WTC11 (cell line): Measurements from ENCODE around the gene ANKMY1. TPM values are rescaled to one million over a fixed set of nuclear protein-coding genes. Genes with fewer than 3 reads are reported as not detected.

Source experiments
- ATAC-seq: fragments of 200-7000 bp; cut with Tn5 transposase; 2 replicates; pipeline ENCODE4 v1.10.0; 2021; ENCODE audit warnings: mild to moderate bottlenecking, moderate library complexity
- CTCF ChIA-PET: fragments of 300-600 bp; sonication (Branson Sonifier 250); formaldehyde crosslinking; loops from one replicate; lab custom pipeline; 2021; ENCODE audit warnings: antibody characterized with exemption; lab: Charles Lee
- POLR2A ChIA-PET: fragments of 350-600 bp; sonication (Branson Sonifier 250); formaldehyde crosslinking; loops from one replicate; lab custom pipeline; 2021; ENCODE audit warnings: antibody characterized with exemption; lab: Charles Lee
- DNase-seq: peaks from one replicate; pipeline ENCODE4 v3.0.0; 2021; ENCODE audit warnings: low spot score
- H3K27ac Mint-ChIP-seq: 2 replicates; pipeline ENCODE4 v1.8.0; 2021; ENCODE audit warnings: mixed read lengths
- H3K27me3 Mint-ChIP-seq: 2 replicates; pipeline ENCODE4 v1.8.0; 2021; ENCODE audit warnings: low read depth, mild to moderate bottlenecking, moderate library complexity, mixed read lengths
- H3K36me3 Mint-ChIP-seq: 2 replicates; pipeline ENCODE4 v1.8.0; 2021; ENCODE audit warnings: mixed read lengths
- H3K4me1 Mint-ChIP-seq: 2 replicates; pipeline ENCODE4 v1.8.0; 2022; ENCODE audit warnings: mixed read lengths
- H3K4me3 Mint-ChIP-seq: 2 replicates; pipeline ENCODE4 v1.8.0; 2021; ENCODE audit warnings: mild to moderate bottlenecking, moderate library complexity, mixed read lengths
- H3K9me3 Mint-ChIP-seq: 2 replicates; pipeline ENCODE4 v1.8.0; 2021; ENCODE audit warnings: mixed read lengths
- ATF1 ChIP-seq: sonication (generic); formaldehyde crosslinking; IDR thresholded peaks from 2 replicates; pipeline ENCODE4 v1.8.1; 2023; ENCODE audit warnings: mild to moderate bottlenecking, moderate library complexity, missing genetic modification reagents
- ATF2 ChIP-seq: sonication (generic); formaldehyde crosslinking; IDR thresholded peaks from 2 replicates; pipeline ENCODE4 v1.8.1; 2022; ENCODE audit warnings: low read depth, missing genetic modification reagents, borderline replicate concordance
- CDX4 ChIP-seq: fragments of 250-450 bp; sonication (Bioruptor Pico); IDR thresholded peaks from 2 replicates; pipeline ENCODE4 v1.9.0; 2021; ENCODE audit warnings: moderate library complexity, mild to moderate bottlenecking, inconsistent platforms, borderline replicate concordance
- CREM ChIP-seq: sonication (generic); formaldehyde crosslinking; IDR thresholded peaks from 2 replicates; pipeline ENCODE4 v1.8.1; 2022; ENCODE audit warnings: mild to moderate bottlenecking, missing genetic modification reagents, moderate library complexity
- E2F5 ChIP-seq: sonication (generic); formaldehyde crosslinking; IDR thresholded peaks from 2 replicates; pipeline ENCODE4 v1.8.1; 2022; ENCODE audit warnings: mild to moderate bottlenecking, moderate library complexity, missing genetic modification reagents
- ELF4 ChIP-seq: sonication (generic); formaldehyde crosslinking; IDR thresholded peaks from 2 replicates; pipeline ENCODE4 v1.8.1; 2022; ENCODE audit warnings: low read depth, mild to moderate bottlenecking, moderate library complexity, missing genetic modification reagents
- ESRRA ChIP-seq: sonication (generic); formaldehyde crosslinking; IDR thresholded peaks from 2 replicates; pipeline ENCODE4 v1.8.1; 2022; ENCODE audit warnings: mild to moderate bottlenecking, missing genetic modification reagents, borderline replicate concordance
- FOXP1 ChIP-seq: sonication (generic); formaldehyde crosslinking; IDR thresholded peaks from 2 replicates; pipeline ENCODE4 v1.8.0; 2022; ENCODE audit warnings: missing genetic modification reagents, mild to moderate bottlenecking, moderate library complexity, borderline replicate concordance
- GABPB1 ChIP-seq: sonication (generic); formaldehyde crosslinking; IDR thresholded peaks from 2 replicates; pipeline ENCODE4 v1.8.1; 2023; ENCODE audit warnings: mild to moderate bottlenecking, missing genetic modification reagents
- NFATC4 ChIP-seq: fragments of 250-450 bp; sonication (Bioruptor Pico); IDR thresholded peaks from 2 replicates; pipeline ENCODE4 v1.9.0; 2021; ENCODE audit warnings: mild to moderate bottlenecking
- NR3C1 ChIP-seq: sonication (generic); formaldehyde crosslinking; conservative IDR thresholded peaks from 2 replicates; pipeline ENCODE4 v1.8.1; 2023; ENCODE audit warnings: low read depth, mild to moderate bottlenecking, missing genetic modification reagents
- PREB ChIP-seq: sonication (generic); formaldehyde crosslinking; IDR thresholded peaks from 2 replicates; pipeline ENCODE4 v1.8.1; 2022; ENCODE audit warnings: mild to moderate bottlenecking, missing genetic modification reagents, moderate library complexity, borderline replicate concordance
- PRRX2 ChIP-seq: fragments of 250-450 bp; sonication (Bioruptor Pico); IDR thresholded peaks from 2 replicates; pipeline ENCODE4 v1.8.0; 2021; ENCODE audit warnings: mild to moderate bottlenecking
- SOX15 ChIP-seq: fragments of 250-450 bp; sonication (Bioruptor Pico); IDR thresholded peaks from 2 replicates; pipeline ENCODE4 v1.9.0; 2021; ENCODE audit warnings: mild to moderate bottlenecking
- STAT6 ChIP-seq: sonication (generic); formaldehyde crosslinking; conservative IDR thresholded peaks from 2 replicates; pipeline ENCODE4 v1.8.1; 2023; ENCODE audit warnings: mild to moderate bottlenecking, low read depth, missing genetic modification reagents, moderate library complexity
- TEAD4 ChIP-seq: sonication (generic); formaldehyde crosslinking; IDR thresholded peaks from 2 replicates; pipeline ENCODE4 v1.8.0; 2022; ENCODE audit warnings: mild to moderate bottlenecking, missing genetic modification reagents
- ZNF138 ChIP-seq: sonication (generic); formaldehyde crosslinking; conservative IDR thresholded peaks from 2 replicates; pipeline ENCODE4 v1.8.1; 2022; ENCODE audit warnings: mild to moderate bottlenecking, moderate library complexity, missing genetic modification reagents
- ZNF317 ChIP-seq: sonication (generic); formaldehyde crosslinking; IDR thresholded peaks from 2 replicates; pipeline ENCODE4 v1.8.1; 2023; ENCODE audit warnings: low read depth, mild to moderate bottlenecking, moderate library complexity, missing genetic modification reagents, borderline replicate concordance
- ZNF416 ChIP-seq: fragments of 250-450 bp; sonication (Bioruptor Pico); IDR thresholded peaks from 2 replicates; pipeline ENCODE4 v1.9.0; 2021; ENCODE audit warnings: mild to moderate bottlenecking, inconsistent platforms
- ZNF425 ChIP-seq: fragments of 250-450 bp; sonication (Bioruptor Pico); conservative IDR thresholded peaks from 2 replicates; pipeline ENCODE4 v1.9.0; 2021; ENCODE audit warnings: mild to moderate bottlenecking
- ZSCAN18 ChIP-seq: fragments of 250-450 bp; sonication (Bioruptor Pico); IDR thresholded peaks from 2 replicates; pipeline ENCODE4 v2.1.2; 2022; ENCODE audit warnings: mild to moderate bottlenecking, moderate library complexity
- total RNA-seq: library from RNA; stranded (reverse); gene quantifications from 3 replicates; pipeline ENCODE4 v1.2.3, GENCODE V29; 2021

The ANKMY1 gene
- total RNA-seq, 1 experiment from 2014 or later = 4.6 TPM

GRCh38 chr2:240473211-240473610, 84.6 kb downstream of the ANKMY1 start:
- CTCF ChIA-PET = no interaction called here

GRCh38 chr2:240472078-240472790, 85.6 kb downstream of the ANKMY1 start:
- ATAC-seq (no peak), DNase-seq (peak; percentile 10)
- no peak for TF ChIP-seq PRRX2 (CRISPR knock-in tag)
- TF ChIP-seq ZNF416 (CRISPR knock-in tag) = no peak
- no peak for TF ChIP-seq NFATC4 (CRISPR knock-in tag)
- Mint-ChIP-seq H3K27me3 (peaks cover 48% of the 10 kb centered on the region), H3K4me3 (no peak overlapping the region), H3K27ac (no peak overlapping the region), H3K36me3 (no peaks in the 10 kb centered on the region; the same call in 1 of the 2 replicates), H3K4me1 (no peaks in the 10 kb centered on the region), H3K9me3 (peaks cover 17% of the 10 kb centered on the region)
- ChIA-PET CTCF (no interaction called here), POLR2A (interaction anchor here (1.3 kb wide), 1 partner anchor 36 kb away, joined by 3 read pairs; no protein-coding TSS in a partner anchor)

More at GRCh38 chr2:240473211-240473610, 84.6 kb downstream of the ANKMY1 start:
- TF ChIP-seq NFATC4 (CRISPR knock-in tag) (no peak), FOXP1 (no peak), STAT6 (no peak), CREM (CRISPR knock-in tag) (no peak), ATF1 (no peak), GABPB1 (CRISPR knock-in tag) (no peak), PREB (CRISPR knock-in tag) (no peak), ELF4 (no peak), SOX15 (CRISPR knock-in tag) (no peak), E2F5 (CRISPR knock-in tag) (no peak), ZSCAN18 (CRISPR knock-in tag) (no peak), TEAD4 (CRISPR knock-in tag) (no peak), ZNF317 (CRISPR knock-in tag) (no peak)
- Mint-ChIP-seq H3K27ac (no peak overlapping the region), H3K27me3 (peaks cover 48% of the 10 kb centered on the region), H3K4me1 (no peaks in the 10 kb centered on the region), H3K4me3 (no peak overlapping the region), H3K9me3 (peaks cover 17% of the 10 kb centered on the region), H3K36me3 (no peaks in the 10 kb centered on the region; the same call in 1 of the 2 replicates)
- ATAC-seq = no peak
- POLR2A ChIA-PET = interaction anchor here (0.6 to 1.3 kb wide), 3 partner anchors 37 to 1021 kb away, joined by 3 to 4 read pairs (median 3); no protein-coding TSS in a partner anchor
- no peak for DNase-seq

GRCh38 chr2:240469740-240470139, 88.0 kb downstream of the ANKMY1 start:
- DNase-seq = no peak
- no peak overlapping the region for H3K27ac Mint-ChIP-seq
- CTCF ChIA-PET = interaction anchor here (1.0 kb wide), 2 partner anchors 15 to 236 kb away, joined by 4 to 5 read pairs; no protein-coding TSS in a partner anchor
- no peak for ATAC-seq
- peaks cover 13% of the 10 kb centered on the region for H3K9me3 Mint-ChIP-seq
- H3K27me3 Mint-ChIP-seq = peaks cover 39% of the 10 kb centered on the region
- POLR2A ChIA-PET = no interaction called here
- no peak overlapping the region for H3K4me3 Mint-ChIP-seq
- H3K36me3 Mint-ChIP-seq = peaks cover 3% of the 10 kb centered on the region
- H3K4me1 Mint-ChIP-seq = no peaks in the 10 kb centered on the region
- TF ChIP-seq ZNF138 (no peak), CDX4 (CRISPR knock-in tag) (no peak), ATF2 (CRISPR knock-in tag) (no peak), ESRRA (CRISPR knock-in tag) (no peak), NR3C1 (no peak), ZNF425 (no peak)
